Upper lobe of left lung (tissue), 4 donors: ENCODE measurements around the gene DIAPH1.

Source experiments
- EP300 ChIP-seq, 4 donors: sonication (generic); formaldehyde crosslinking; IDR thresholded peaks; one replicate each; pipeline ENCODE4 v1.5.1; 2017; ENCODE audit warnings: antibody characterized with exemption in 4 of 4, control low read depth in 2 of 4
- POLR2A ChIP-seq, 4 donors: fragments of 450-650 bp; IDR thresholded peaks; one replicate each; pipeline ENCODE4 v1.5.1; 2016 to 2017; ENCODE audit warnings: antibody characterized with exemption in 4 of 4, mild to moderate bottlenecking in 2 of 4
- TF ChIP-seq, protein P1 (sequence below), 6 experiments: fragments of 450-650 bp in 4 of 6; fragments of 200-600 bp in 2 of 6; sonication (generic) in 2 of 6; IDR thresholded peaks; one replicate each; pipeline ENCODE4 v1.5.1; 2016 to 2019; ENCODE audit warnings: antibody characterized with exemption in 6 of 6

DNA sequence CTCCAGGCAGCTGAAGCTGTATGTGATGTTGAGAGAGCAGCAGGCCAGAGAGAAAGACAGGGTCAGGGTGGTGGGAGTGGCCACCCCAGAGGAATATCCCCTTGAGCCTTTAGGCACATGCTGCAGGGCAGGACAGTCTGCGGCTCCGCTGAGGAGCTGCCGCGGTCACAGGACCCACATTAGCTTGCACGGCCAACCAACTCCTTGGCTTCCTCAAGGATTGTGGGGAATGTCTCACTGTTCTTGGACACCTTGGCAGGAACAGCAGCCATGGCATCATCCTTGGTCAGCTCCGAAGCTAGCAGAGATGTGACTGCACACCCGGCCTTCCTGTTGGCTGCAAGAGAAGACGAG, 102.2 kb downstream of the DIAPH1 start:
- TF ChIP-seq POLR2A (IDR thresholded peaks at IDR 0.05) = no peak
- no peak for TF ChIP-seq EP300 (IDR thresholded peaks at IDR 0.05)
- TF ChIP-seq, protein P1, sequence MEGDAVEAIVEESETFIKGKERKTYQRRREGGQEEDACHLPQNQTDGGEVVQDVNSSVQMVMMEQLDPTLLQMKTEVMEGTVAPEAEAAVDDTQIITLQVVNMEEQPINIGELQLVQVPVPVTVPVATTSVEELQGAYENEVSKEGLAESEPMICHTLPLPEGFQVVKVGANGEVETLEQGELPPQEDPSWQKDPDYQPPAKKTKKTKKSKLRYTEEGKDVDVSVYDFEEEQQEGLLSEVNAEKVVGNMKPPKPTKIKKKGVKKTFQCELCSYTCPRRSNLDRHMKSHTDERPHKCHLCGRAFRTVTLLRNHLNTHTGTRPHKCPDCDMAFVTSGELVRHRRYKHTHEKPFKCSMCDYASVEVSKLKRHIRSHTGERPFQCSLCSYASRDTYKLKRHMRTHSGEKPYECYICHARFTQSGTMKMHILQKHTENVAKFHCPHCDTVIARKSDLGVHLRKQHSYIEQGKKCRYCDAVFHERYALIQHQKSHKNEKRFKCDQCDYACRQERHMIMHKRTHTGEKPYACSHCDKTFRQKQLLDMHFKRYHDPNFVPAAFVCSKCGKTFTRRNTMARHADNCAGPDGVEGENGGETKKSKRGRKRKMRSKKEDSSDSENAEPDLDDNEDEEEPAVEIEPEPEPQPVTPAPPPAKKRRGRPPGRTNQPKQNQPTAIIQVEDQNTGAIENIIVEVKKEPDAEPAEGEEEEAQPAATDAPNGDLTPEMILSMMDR (IDR thresholded peaks at IDR 0.05) = no peak
